HG02763 (cell line): ENCODE measurements around the gene EBPL.
"Not testable (repeated sequence)": the region's sequence is repeated elsewhere in the genome, so short reads cannot be mapped to it uniquely, and the experiment has no call there.

ENCODE experiments used
- ATAC-seq: cut with Tn5 transposase; IDR thresholded peaks from one replicate; pipeline ENCODE4 v1.9.1; 2021; ENCODE audit warnings: mild to moderate bottlenecking, moderate library complexity; ENCODE audit not compliant: unreplicated experiment

Gene EBPL

DNA sequence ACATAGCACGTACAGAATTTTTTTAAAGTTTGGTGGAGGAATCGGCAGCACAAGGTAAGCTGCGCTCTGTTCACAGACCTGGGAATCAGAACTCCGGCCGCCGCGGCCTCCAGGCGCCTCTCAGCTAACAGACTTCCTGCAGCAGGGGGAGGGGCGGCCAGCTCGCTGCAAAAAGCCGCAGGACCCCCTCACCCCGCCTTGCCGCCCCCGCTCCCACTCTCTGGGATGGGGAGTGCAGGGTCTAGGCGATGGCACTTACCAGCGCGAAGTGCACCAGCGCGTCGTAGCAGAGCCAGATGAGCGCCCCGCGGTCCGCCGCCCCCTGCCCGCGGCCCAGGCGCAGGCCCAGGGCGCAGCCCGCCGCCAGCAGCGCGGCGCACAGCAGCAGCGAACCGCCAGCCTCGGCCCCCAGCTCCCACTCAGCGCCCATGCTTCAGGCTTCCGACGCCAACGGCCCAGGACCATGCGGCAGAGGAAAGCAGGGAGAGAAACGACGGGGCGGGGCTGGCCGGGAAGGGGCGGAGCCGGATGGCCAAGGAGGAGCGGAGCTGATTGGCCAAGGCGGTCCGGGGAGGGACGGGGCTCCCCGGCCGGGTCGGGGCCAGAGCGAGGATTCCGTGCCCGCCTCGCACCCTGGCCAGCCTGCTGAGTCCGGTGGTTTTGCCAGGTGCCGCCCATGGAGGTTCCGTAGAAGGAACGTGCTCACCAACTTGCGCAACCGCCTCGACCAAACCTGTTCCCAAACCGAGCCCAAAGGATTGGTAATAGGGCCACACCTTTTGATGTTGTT, at the start of gene EBPL:
EBPL (minus strand) TSS at position 492 of the 790 bp plus-strand sequence; CDS start at position 430, 62 bp downstream.
- ATAC-seq = peak; percentile 99

DNA sequence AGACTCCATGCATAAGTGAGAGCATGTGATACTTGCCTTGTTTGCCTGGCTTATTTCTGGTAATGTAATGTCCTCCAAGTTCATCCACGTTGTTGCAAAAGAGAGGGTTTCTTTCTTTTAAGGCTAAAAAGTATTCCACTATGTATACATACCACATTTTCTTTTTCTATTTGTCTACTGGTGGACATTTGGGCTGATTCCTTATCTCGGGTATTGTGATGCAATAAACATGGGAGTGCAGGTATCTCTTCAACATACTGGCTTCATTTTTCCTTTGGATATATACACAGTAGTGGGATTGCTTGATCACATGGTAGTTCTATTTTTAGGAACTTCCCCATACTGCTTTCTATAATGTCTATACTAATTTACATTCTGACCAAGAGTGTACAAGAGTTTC, 49.6 kb upstream of the EBPL start:
- ATAC-seq = no peak

DNA sequence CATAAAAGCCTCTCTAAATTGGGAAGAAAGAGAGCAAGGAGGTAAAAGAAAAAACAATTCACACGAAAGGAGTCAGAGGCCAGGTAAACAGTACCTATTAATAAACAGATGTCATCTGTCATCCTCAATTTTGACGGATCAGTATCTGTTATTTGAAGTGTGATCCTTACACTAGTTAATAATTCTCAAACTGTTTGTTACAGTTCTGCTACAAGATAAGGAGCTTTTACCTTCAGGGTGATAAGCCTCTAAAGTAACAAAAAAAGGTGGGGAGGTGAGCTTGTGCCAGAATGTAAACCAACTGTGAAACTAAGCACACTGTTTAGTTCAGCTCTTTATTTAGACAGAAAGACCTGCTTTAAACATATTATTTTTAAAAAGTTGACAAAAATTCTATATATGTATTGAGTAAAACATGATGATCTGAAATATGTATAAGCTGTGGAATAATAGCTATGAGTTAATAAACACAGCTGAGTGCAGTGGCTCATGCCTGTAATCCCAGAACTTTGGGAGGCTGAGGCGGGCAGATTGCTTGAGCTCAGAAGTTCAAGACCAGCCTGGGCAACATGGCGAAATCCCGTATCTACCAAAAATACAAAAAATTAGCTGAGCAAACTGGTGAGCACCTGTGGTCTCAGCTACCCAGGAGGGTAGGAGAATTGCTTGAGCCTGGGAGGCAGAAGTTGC, 48.4 kb upstream of the EBPL start:
- no peak for ATAC-seq

- no peak for ATAC-seq
Measured at GRCh38 chr13:49733181-49733951, 42.1 kb upstream of the EBPL start.

DNA sequence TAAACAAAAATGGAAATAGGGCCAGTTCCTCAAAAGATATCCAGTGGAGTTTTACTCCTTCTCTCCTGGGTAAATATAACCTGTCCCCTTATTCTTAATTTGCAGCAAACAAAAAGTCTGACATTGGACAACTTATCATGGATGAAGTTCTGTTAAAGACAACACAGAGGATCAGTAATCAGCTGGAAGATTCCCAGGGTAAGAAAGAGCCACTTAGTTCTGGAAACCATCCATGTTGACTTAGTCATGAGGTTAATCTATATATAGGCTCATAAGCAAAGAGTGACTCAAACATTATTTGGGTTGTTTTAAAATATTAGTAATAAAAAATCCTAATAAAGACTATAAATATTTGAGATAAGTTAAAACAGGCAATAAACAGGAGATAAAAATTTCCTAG, 40.5 kb upstream of the EBPL start:
- ATAC-seq = no peak

DNA sequence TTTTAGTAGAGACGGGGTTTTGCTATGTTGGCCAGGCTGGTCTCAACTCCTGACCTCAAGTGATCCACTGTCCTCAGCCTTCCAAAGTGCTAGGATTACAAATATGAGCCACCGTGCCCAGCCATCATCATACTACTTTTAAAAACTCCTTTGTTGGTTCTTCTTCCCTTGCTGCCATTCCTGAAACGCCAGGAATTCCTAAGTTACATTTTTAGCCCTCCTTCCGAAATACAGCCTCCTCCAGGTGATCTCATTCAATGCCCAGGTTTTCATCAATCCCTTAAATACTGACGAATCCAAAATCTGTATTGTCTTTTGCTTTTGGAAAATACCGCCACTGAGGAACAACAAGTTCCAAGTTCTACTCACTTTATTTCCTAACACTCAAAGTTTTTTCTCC, 25.3 kb upstream of the EBPL start:
- no peak for ATAC-seq

DNA sequence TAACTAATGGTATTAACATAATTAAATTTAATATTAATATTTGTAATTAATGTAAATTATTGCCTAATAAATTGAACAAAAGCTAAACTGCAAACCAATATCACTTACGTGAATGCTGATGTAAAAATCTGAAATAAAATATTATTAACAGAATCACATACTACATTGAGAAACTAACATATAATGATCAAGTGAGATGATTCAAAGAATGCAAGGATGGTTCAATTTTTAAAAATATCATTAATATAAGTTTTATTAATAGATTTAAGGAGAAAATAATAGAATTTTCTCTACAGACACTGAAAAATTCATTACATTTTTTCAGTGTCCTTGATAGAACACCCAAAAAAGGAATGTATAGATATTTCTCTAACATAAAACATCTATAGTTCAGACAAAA, 23.5 kb upstream of the EBPL start:
- ATAC-seq = no peak

- no peak for ATAC-seq
Measured at GRCh38 chr13:49711218-49711863, 20.1 kb upstream of the EBPL start.

DNA sequence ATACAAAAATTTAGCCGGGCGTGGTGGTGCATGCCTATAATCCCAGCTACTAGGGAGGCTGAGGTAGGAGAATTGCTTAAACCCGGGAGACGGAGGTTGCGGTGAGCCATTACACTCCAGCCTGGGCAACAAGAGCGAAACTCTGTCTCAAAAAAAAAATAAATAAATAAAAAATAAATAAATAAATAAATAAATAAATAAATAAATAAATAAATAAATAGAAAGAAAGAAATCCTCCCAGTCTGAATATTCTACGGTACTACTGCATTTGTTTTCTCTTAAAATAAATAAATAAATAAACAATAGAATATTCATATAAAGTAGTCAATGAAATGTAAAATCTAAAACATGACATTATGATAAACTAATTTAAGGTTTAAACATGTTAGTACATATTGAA, 13.0 kb upstream of the EBPL start:
- ATAC-seq = not testable (repeated sequence)

DNA sequence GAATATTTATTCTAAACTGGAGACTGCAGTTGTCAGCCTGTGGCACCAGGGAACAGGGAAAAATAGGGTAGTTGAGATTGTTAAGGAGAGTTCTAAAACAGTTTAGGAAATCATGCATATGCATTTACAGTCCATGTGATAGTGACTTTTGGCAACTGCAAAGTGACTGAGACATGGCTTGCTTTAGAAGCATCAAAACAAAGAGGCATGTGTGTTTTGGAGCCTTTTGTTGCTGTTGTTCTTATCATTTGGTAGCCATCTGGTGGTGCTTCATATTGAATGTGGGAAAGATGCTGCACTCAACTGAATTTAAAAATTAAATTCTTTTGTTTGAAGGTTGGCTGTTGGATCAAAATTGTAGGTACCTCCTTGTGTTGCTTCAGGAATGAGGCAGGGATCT, 10.2 kb upstream of the EBPL start:
- no peak for ATAC-seq

GRCh38 chr13:49697468-49697867, 6.2 kb upstream of the EBPL start:
- no peak for ATAC-seq

DNA sequence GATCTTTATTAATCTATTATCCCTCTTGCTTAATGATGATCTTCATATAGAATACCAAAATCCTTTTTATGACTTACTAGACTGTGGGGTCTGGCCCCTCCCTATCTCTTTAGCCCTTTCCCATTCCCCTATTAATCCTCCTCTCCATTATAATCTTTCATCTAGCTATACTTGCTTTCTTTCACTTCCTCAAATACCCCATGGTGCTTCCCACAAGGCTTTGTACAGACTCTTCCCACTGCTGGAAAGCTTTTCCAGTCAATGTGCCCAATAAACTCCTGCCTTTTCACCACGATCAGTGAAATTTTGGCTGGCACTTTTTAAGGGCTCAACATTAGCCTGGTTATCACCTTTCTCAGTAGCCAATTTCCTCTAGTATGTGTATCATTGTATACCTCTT, 3.2 kb upstream of the EBPL start:
- ATAC-seq = no peak

DNA sequence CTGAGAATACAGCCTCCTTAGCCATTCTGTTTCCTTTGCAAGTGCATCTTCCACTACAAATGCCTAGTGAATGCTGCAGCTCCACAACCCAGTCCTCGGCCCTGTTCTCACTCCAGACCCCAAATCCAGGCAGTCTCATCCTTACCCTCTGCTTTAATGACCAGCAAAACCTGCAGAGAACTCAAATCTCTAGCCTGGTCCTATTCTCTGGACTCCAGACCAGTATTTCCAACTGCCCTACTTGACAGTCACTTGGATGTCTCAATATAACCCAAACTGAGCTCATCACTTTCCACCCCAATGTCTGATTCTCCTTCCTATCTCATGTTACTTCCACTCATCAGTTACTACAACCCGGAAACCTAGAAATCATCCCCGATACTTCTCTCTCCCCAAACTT, 2.6 kb upstream of the EBPL start:
- ATAC-seq = no peak

- ATAC-seq = no peak
Measured at GRCh38 chr13:49693191-49693733, 2.0 kb upstream of the EBPL start.

DNA sequence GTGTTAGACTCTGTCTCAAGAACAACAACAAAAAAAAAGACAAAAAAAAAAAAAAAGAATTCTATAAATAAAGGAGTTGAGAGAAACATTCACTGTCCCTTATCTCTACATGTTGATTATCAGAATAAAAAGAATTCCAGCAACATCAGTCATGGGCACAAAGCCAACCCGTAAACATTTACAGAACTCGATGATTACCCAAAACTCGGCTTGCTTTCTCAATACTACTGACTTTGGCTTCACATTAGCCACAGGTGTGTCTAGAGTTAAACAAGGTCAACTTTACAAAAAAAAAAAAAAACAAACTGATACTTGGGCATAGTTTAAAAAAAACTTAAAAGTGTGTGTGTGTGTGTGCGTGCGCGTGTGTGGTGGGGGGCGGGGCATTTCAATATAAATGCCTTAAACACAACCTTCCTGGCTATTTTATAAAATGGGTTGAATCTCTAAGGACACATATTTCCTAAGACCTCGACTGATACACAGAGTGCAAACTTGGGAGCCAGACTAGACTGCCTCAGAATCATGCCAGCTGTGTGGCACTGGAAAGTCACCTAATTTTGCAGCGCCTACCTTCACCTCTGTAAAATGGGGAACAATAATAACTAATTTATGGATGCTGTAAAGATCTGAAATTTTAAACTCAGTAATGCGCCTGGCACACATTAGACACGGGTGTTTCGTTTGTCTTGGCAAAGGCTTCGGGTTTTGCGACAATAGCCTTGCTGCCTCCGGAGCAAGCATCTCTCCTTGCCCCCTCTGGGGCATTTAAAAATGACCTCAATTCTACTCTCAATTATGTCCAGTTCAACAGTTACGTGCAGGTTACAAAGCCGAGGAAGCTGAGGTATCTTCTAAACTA, 922 bp downstream of the EBPL start:
- ATAC-seq = peak; percentile 14

DNA sequence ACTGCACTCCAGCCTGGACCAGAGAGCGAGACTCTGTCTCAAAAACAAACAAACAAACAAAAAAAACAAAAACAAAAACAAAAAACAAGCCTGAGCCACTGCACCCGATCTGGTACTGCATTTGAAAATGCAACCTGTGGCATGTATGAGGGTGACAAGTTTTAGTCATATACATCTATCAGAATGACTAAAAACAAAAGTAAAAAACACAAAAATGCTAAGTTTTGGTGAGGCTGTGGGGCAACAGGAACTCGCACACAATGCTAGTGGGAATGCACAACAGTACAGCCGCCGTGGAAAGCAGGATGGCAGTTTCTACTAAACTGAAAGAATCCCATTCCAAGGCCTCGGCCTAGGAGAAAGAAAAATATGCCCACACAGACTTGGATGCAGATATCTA, 7.8 kb downstream of the EBPL start:
- no peak for ATAC-seq

- ATAC-seq = no peak
Measured at GRCh38 chr13:49681842-49682435, 9.3 kb downstream of the EBPL start.

DNA sequence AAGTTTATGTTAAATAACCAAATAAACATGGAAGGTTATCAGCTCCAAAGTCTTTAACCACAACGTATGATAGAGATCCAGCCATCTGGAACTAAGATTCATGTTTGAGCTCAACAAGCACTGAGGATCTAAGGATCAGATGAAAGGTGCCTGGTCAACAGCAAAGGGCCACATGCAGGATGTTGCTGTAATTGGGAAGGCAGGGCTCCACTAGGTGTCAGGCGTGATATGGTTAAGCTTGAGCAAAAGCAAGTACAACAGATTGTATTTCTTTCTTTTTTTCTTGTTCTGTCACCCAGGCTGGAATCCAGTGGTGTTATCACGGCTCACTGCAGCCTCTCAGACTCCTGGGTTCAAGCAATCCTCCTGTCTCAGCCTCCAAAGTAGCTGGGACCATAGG, 12.0 kb downstream of the EBPL start:
- ATAC-seq = no peak

DNA sequence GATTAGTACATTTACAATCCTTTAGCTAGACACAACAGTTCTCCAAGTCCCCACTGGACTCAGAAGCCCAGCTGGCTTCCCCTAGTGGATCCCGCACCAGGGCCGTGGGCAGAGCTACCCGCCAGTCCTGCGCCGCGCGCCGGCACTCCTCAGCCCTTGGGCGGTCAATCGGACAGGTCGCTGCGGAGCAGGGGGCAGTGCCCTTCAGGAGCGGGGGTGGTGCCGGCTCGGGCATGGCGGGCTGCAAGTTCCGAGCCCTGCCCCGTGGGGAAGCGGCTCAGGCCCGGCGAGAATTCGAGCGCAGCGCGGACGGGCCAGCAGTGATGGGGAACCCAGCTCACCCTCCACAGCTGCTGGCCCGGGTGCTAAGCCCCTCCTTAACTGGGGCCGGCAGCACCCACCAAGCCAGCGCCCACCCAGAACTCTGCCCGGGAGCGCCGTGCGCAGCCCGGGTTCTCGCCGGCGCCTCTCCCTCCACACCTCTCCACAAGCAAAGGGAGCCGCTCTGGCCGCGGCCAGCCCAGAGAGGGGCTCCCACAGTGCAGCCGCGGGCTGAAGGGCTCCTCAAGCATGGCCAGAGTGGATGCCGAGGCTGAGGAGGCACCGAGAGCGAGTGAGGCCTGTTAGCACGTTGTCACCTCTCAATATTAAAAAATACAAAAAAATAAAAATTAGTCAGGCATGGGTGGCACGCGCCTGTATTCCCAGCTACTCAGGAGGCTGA, 12.9 kb downstream of the EBPL start:
- ATAC-seq = no peak
